K562 (cell line): Measurements from ENCODE around the gene ING5. TPM values are rescaled to one million over a fixed set of nuclear protein-coding genes. Genes with fewer than 3 reads are reported as not detected.
A peak's percentile ranks its signal among the peaks of the same experiment; 100 is the strongest.

Experiments used
- ATAC-seq: fragments of 200-7000 bp; cut with Tn5 transposase; 3 replicates; pipeline ENCODE4 v1.9.1; 2020; ENCODE audit warnings: moderate library complexity
- BruUV-seq: library from RNA; stranded (reverse); fragments of 400-500 nt; replicated peaks from 2 replicates; lab custom pipeline; 2021; lab: Mats Ljungman, UMichigan
- CTCF ChIA-PET: fragments of 300-600 bp; formaldehyde crosslinking; extraction: SDS; loops from one replicate; lab custom pipeline; 2021; ENCODE audit warnings: low intra/inter-chr PET ratio; lab: Yijun Ruan, JAX
- POLR2A ChIA-PET: fragments of 300-600, 350-650 bp; sonication (Branson Sonifier 250); formaldehyde crosslinking; extraction: SDS; loops from one replicate; lab custom pipeline; 2021; ENCODE audit warnings: antibody characterized with exemption, inconsistent platforms; lab: Yijun Ruan, JAX
- DNase-seq, 4 experiments: peaks; one replicate each; pipeline versions ENCODE4 v3.0.0 to v3.0.0-alpha.2; 2011 to 2018; ENCODE audit warnings: low spot score in 3 of 4, mixed read lengths in 3 of 4; ENCODE audit errors: extremely low read depth in 1 of 4
- FAIRE-seq: peaks from 2 replicates; lab custom pipeline; 2011; peaks lifted over from hg19 to GRCh38; lab: Jason Lieb, UNC
- H2AFZ ChIP-seq: 2 replicates; pipeline ENCODE4 v1.6.0; 2011; ENCODE audit warnings: low read depth, low read length, control low read depth, inconsistent platforms
- H3K27ac ChIP-seq: fragments of 200-600 bp; 3 replicates; pipeline ENCODE4 v1.8.0; 2011; ENCODE audit warnings: low read depth, mild to moderate bottlenecking, control low read depth, inconsistent platforms, low read length, moderate library complexity, mixed read lengths; ENCODE audit errors: extremely low read depth
- H3K27me3 ChIP-seq, 2 experiments: fragments of 300-600 bp in 1 of 2; 2 replicates in 1 of 2; 3 replicates in 1 of 2; pipeline versions ENCODE4 v1.6.0 to v1.8.0; 2011; ENCODE audit warnings: inconsistent platforms in 2 of 2, low read length in 2 of 2, mild to moderate bottlenecking in 1 of 2, mixed read lengths in 1 of 2, moderate library complexity in 1 of 2; ENCODE audit not compliant: control insufficient read depth in 2 of 2, insufficient read depth in 2 of 2
- H3K36me3 ChIP-seq: fragments of 300-600 bp; 3 replicates; pipeline ENCODE4 v1.8.0; 2011; ENCODE audit warnings: mild to moderate bottlenecking, low read length, inconsistent platforms; ENCODE audit not compliant: control insufficient read depth, insufficient read depth
- H3K4me1 ChIP-seq, 2 experiments: fragments of 200-600 bp in 1 of 2; replicated peaks in 1 of 2; 2 replicates in 1 of 2; 3 replicates in 1 of 2; pipeline versions ENCODE4 v1.5.1 to v1.8.0; 2011; ENCODE audit warnings: inconsistent platforms in 2 of 2, low read length in 2 of 2, mild to moderate bottlenecking in 1 of 2, mixed read lengths in 1 of 2, moderate library complexity in 1 of 2; ENCODE audit not compliant: control insufficient read depth in 2 of 2, insufficient read depth in 2 of 2
- H3K4me2 ChIP-seq: 2 replicates; pipeline ENCODE4 v1.6.1; 2011; ENCODE audit warnings: low read length, control low read depth, inconsistent platforms, mixed read lengths; ENCODE audit not compliant: insufficient read depth
- H3K4me3 ChIP-seq: fragments of 200-600 bp; sonication (generic), shearing (Covaris generic); 2 replicates; pipeline ENCODE4 v1.5.1; 2016; ENCODE audit warnings: control low read depth, inconsistent platforms
- H3K79me2 ChIP-seq: fragments of 200-600 bp; 3 replicates; pipeline ENCODE4 v1.8.0; 2011; ENCODE audit warnings: low read length, inconsistent platforms; ENCODE audit not compliant: control insufficient read depth, insufficient read depth
- H3K9ac ChIP-seq, 2 experiments: 2 replicates each; pipeline versions ENCODE4 v1.6.0 to v1.6.1; 2011; ENCODE audit warnings: low read depth in 2 of 2, low read length in 2 of 2, control low read depth in 1 of 2, inconsistent platforms in 1 of 2, mild to moderate bottlenecking in 1 of 2, mixed read lengths in 1 of 2; ENCODE audit not compliant: insufficient read depth in 1 of 2
- H3K9me1 ChIP-seq: one replicate; pipeline ENCODE4 v1.6.0; 2011; ENCODE audit warnings: inconsistent platforms, mild to moderate bottlenecking, low read length, moderate library complexity; ENCODE audit not compliant: control insufficient read depth, insufficient read depth
- H3K9me3 ChIP-seq: replicated peaks from 2 replicates; pipeline ENCODE4 v1.5.1; 2011; ENCODE audit warnings: low read depth, low read length, inconsistent platforms; ENCODE audit not compliant: control insufficient read depth, insufficient read depth
- H4K20me1 ChIP-seq: replicated peaks from 2 replicates; pipeline ENCODE4 v1.6.1; 2011; ENCODE audit warnings: low read length, inconsistent platforms, mixed read lengths; ENCODE audit not compliant: control insufficient read depth, insufficient read depth
- E2F3 ChIP-seq: fragments of 250-450 bp; sonication (Bioruptor Pico); IDR thresholded peaks from 2 replicates; pipeline ENCODE4 v1.4.0; 2020; ENCODE audit warnings: mild to moderate bottlenecking
- FOXO4 ChIP-seq: fragments of 450-650 bp; formaldehyde crosslinking; IDR thresholded peaks from 2 replicates; pipeline ENCODE4 v1.4.0; 2020; ENCODE audit warnings: mild to moderate bottlenecking, moderate library complexity
- HMBOX1 ChIP-seq: sonication (generic); IDR thresholded peaks from 2 replicates; pipeline ENCODE4 v1.6.1; 2016
- TEAD4 ChIP-seq, 2 experiments: sonication (generic) in 1 of 2; formaldehyde crosslinking in 1 of 2; IDR thresholded peaks; 2 replicates each; pipeline versions ENCODE4 v1.6.1 to v1.8.0; 2012 to 2022; ENCODE audit warnings: borderline replicate concordance in 1 of 2, inconsistent platforms in 1 of 2, low read length in 1 of 2, mild to moderate bottlenecking in 1 of 2, missing genetic modification reagents in 1 of 2
- THAP7 ChIP-seq: fragments of 250-450 bp; sonication (Bioruptor Pico); IDR thresholded peaks from 2 replicates; pipeline ENCODE4 v1.5.0; 2021
- ZBTB9 ChIP-seq: fragments of 450-650 bp; formaldehyde crosslinking; IDR thresholded peaks from 2 replicates; pipeline ENCODE4 v1.4.0; 2020; ENCODE audit warnings: mild to moderate bottlenecking, moderate library complexity
- ZNF717 ChIP-seq: fragments of 250-450 bp; sonication (Bioruptor Pico); IDR thresholded peaks from 2 replicates; pipeline ENCODE4 v1.5.0; 2021
- WGBS: fragments of 100-300 bp; shearing (Covaris generic); methylation state at CpG from one replicate; pipeline ENCODE4 v1.1.6; 2016; ENCODE audit warnings: low coverage, mixed read lengths; ENCODE audit not compliant: insufficient coverage; ENCODE audit errors: missing lambda C conversion rate; 5-methylcytosine and 5-hydroxymethylcytosine counted together
- in situ Hi-C: fragments of 300-500 bp; cut with MboI; formaldehyde crosslinking; loops from 4 replicates; pipeline ENCODE4 v1.15.0; 2018; ENCODE audit warnings: inconsistent platforms, mixed read lengths
- intact Hi-C: fragments of 100-400 bp; cut with micrococcal nuclease; formaldehyde crosslinking; loops from 2 replicates; pipeline ENCODE4 v1.14.2; 2022
- polyA plus RNA-seq, 8 experiments: library from polyadenylated mRNA; depleted of rRNA in 4 of 8; stranded (reverse) in 5 of 8; unstranded in 3 of 8; fragments of >200 nt; fragmentation: Nextera tagmentation in 2 of 8; fragmentation: Illumina TruSeq in 1 of 8; extraction: Ambion mirVana in 2 of 8; extraction: Trizol in 1 of 8; gene quantifications; 2 replicates each; pipeline versions ENCODE4 v1.2.1 to v1.2.3, GENCODE V29; 2011 to 2014; ENCODE audit warnings: inconsistent platforms in 1 of 8, missing spikeins in 1 of 8
- total RNA-seq, 7 experiments: library from RNA; depleted of rRNA in 6 of 7; stranded (reverse); fragments of >200 nt in 6 of 7; fragmentation: Illumina TruSeq in 2 of 7; extraction: Trizol in 2 of 7; gene quantifications; 2 replicates each; pipeline versions ENCODE4 v1.2.1 to v1.2.3, GENCODE V29; 2011 to 2021; ENCODE audit warnings: low replicate concordance in 1 of 7

Gene ING5
- total and polyA plus RNA-seq, 9 of the 15 experiments (the other 6 are each of a cell fraction or from before 2014, with no cell fraction given): 10.4 to 53.3 (median 27.9) TPM

- no peak for DNase-seq
- no peak overlapping the region for H2AFZ ChIP-seq
- intact Hi-C loops (no loop called here), in situ Hi-C loops (no loop called here)
- ChIA-PET CTCF (no interaction called here), POLR2A (interaction anchor here (0.5 kb wide), 1 partner anchor 9 kb away, joined by 3 read pairs; no protein-coding TSS in a partner anchor)
- no peak overlapping the region for H3K4me2 ChIP-seq
- H3K4me1 ChIP-seq: peaks cover 0 to 46% of the 10 kb centered on the region in 2 experiments; a peak in 2 of 5 replicates
- 65% methylated on average over 17 of the region's 21 CpGs for WGBS
- no peaks in the 10 kb centered on the region for H3K9me1 ChIP-seq
- H3K9ac ChIP-seq: peak overlapping the region in 1 of 2 experiments; percentile 45; a peak in 1 of 4 replicates
- no peak overlapping the region for H3K4me3 ChIP-seq
- TF ChIP-seq TEAD4 (IDR thresholded peaks at IDR 0.05; ENCODE audit: low read length) (no peak), TEAD4 (CRISPR knock-in tag; IDR thresholded peaks at IDR 0.05; ENCODE audit: borderline replicate concordance) (no peak), HMBOX1 (no peak), E2F3 (CRISPR knock-in tag) (no peak), THAP7 (CRISPR knock-in tag) (no peak), FOXO4 (CRISPR knock-in tag) (no peak), ZNF717 (no peak), ZBTB9 (CRISPR knock-in tag) (no peak)
- BruUV-seq: no TSS peak
- H3K36me3 ChIP-seq: no peaks in the 10 kb centered on the region
- H3K27me3 ChIP-seq: no peaks in the 10 kb centered on the region
- H4K20me1 ChIP-seq: no peaks in the 10 kb centered on the region
- ATAC-seq: no peak
- no peak overlapping the region for H3K27ac ChIP-seq
- H3K79me2 ChIP-seq: no peaks in the 10 kb centered on the region
- no peaks in the 10 kb centered on the region; the same call in 1 of the 2 replicates for H3K9me3 ChIP-seq
- no peak for FAIRE-seq
These were observed 76.1 kb downstream of the ING5 start for GRCh38 chr2:241777686-241778627.
